Neural cell (in vitro differentiated cells): ENCODE data around the gene ASRGL1.
A peak's percentile ranks its signal among the peaks of the same experiment; 100 is the strongest.

ENCODE experiments used
- EP300 ChIP-seq: fragments of 450-650 bp; conservative IDR thresholded peaks from 2 replicates; pipeline ENCODE4 v1.6.1; 2014; ENCODE audit warnings: antibody characterized with exemption, mild to moderate bottlenecking, moderate library complexity; ENCODE audit not compliant: poor library complexity, severe bottlenecking
- EZH2 ChIP-seq: fragments of 200-600, 300-800 bp; shearing (Covaris generic), sonication (generic); IDR thresholded peaks from 2 replicates; pipeline ENCODE4 v1.6.1; 2014; ENCODE audit warnings: antibody characterized with exemption, low read length, borderline replicate concordance, mild to moderate bottlenecking; ENCODE audit not compliant: insufficient read depth, poor library complexity, severe bottlenecking
- POLR2AphosphoS5 ChIP-seq: IDR thresholded peaks from 2 replicates; pipeline ENCODE4 v1.6.1; 2012
- RAD21 ChIP-seq: fragments of 450-650 bp; conservative IDR thresholded peaks from 2 replicates; pipeline ENCODE4 v1.6.1; 2014; ENCODE audit warnings: antibody characterized with exemption, mild to moderate bottlenecking, moderate library complexity
- SMC3 ChIP-seq: fragments of 450-650 bp; conservative IDR thresholded peaks from 2 replicates; pipeline ENCODE4 v1.6.1; 2014; ENCODE audit warnings: antibody characterized with exemption, mild to moderate bottlenecking, moderate library complexity; ENCODE audit not compliant: poor library complexity
- TAF1 ChIP-seq: IDR thresholded peaks from 2 replicates; pipeline ENCODE4 v1.6.1; 2012; ENCODE audit warnings: low read depth
- TF ChIP-seq, protein P1 (sequence below): fragments of 450-650 bp; IDR thresholded peaks from 2 replicates; pipeline ENCODE4 v1.5.1; 2014; ENCODE audit warnings: antibody characterized with exemption, mild to moderate bottlenecking, moderate library complexity; ENCODE audit not compliant: poor library complexity, severe bottlenecking
- TF ChIP-seq, protein P2 (sequence below): IDR thresholded peaks from 2 replicates; pipeline ENCODE4 v1.6.1; 2012; ENCODE audit warnings: borderline replicate concordance

DNA sequence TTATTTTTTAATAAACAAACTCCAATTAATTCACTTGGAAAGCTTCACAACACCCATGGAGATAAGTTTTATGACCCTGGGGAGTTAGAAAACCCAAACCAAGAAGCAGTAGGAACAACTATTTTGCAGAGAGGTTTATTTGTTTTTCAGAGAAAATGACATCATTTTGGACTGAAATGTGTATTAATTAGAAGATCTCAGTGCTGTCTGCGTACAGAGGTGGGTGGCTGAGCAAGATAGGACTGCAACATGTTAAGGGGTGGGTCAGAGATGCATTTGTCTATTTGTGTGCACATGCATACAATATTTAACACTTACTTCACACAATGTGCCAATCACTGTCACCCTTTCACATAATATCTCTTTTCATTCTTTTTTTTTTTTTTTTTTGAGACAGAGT, 82.7 kb downstream of the ASRGL1 start:
- TF ChIP-seq POLR2AphosphoS5 (no peak), EP300 (peak; percentile 34), RAD21 (no peak), SMC3 (no peak), EZH2 (no peak), TAF1 (no peak)
- TF ChIP-seq, protein P1, sequence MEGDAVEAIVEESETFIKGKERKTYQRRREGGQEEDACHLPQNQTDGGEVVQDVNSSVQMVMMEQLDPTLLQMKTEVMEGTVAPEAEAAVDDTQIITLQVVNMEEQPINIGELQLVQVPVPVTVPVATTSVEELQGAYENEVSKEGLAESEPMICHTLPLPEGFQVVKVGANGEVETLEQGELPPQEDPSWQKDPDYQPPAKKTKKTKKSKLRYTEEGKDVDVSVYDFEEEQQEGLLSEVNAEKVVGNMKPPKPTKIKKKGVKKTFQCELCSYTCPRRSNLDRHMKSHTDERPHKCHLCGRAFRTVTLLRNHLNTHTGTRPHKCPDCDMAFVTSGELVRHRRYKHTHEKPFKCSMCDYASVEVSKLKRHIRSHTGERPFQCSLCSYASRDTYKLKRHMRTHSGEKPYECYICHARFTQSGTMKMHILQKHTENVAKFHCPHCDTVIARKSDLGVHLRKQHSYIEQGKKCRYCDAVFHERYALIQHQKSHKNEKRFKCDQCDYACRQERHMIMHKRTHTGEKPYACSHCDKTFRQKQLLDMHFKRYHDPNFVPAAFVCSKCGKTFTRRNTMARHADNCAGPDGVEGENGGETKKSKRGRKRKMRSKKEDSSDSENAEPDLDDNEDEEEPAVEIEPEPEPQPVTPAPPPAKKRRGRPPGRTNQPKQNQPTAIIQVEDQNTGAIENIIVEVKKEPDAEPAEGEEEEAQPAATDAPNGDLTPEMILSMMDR: no peak
- TF ChIP-seq, protein P2, sequence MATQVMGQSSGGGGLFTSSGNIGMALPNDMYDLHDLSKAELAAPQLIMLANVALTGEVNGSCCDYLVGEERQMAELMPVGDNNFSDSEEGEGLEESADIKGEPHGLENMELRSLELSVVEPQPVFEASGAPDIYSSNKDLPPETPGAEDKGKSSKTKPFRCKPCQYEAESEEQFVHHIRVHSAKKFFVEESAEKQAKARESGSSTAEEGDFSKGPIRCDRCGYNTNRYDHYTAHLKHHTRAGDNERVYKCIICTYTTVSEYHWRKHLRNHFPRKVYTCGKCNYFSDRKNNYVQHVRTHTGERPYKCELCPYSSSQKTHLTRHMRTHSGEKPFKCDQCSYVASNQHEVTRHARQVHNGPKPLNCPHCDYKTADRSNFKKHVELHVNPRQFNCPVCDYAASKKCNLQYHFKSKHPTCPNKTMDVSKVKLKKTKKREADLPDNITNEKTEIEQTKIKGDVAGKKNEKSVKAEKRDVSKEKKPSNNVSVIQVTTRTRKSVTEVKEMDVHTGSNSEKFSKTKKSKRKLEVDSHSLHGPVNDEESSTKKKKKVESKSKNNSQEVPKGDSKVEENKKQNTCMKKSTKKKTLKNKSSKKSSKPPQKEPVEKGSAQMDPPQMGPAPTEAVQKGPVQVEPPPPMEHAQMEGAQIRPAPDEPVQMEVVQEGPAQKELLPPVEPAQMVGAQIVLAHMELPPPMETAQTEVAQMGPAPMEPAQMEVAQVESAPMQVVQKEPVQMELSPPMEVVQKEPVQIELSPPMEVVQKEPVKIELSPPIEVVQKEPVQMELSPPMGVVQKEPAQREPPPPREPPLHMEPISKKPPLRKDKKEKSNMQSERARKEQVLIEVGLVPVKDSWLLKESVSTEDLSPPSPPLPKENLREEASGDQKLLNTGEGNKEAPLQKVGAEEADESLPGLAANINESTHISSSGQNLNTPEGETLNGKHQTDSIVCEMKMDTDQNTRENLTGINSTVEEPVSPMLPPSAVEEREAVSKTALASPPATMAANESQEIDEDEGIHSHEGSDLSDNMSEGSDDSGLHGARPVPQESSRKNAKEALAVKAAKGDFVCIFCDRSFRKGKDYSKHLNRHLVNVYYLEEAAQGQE: no peak
